T47D (cell line): ENCODE data around the gene BTN1A1.

Source experiments
- DNase-seq, 2 experiments: peaks; one replicate each; pipeline versions ENCODE4 v3.0.0 to v3.0.0-alpha.2; 2011 to 2012; ENCODE audit warnings: low read depth in 1 of 2, low spot score in 1 of 2
- JUND ChIP-seq: IDR thresholded peaks from 2 replicates; pipeline ENCODE4 v1.6.1; 2012; ENCODE audit warnings: low read depth
- in situ Hi-C: cut with HindIII; loops from 2 replicates; pipeline ENCODE4 v1.10.0; 2016; ENCODE audit warnings: low sequenced_read_pairs, low pct_unique_long_range_greater_than_20kb

BTN1A1 gene

DNA sequence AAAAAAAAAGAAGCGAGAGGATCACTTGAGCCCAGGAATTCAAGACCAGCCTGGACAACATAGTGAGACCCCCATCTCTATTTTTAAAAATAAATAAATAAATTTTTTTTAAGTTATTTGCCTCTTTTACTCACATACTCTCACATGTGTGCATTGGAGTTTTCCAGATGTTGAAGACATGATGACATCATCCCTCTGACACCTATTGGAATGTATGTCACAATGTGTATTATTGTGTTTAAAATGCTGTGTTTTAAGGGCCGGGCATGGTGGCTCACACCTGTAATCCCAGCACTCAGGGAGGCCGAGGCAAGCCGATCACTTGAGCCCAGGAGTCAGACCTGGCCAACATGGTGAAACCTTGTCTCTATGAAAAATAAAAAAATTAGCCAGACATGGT lies 17.8 kb upstream of the BTN1A1 start:
- in situ Hi-C loops: no loop called here
- no peak for TF ChIP-seq JUND
- DNase-seq: no peak

DNA sequence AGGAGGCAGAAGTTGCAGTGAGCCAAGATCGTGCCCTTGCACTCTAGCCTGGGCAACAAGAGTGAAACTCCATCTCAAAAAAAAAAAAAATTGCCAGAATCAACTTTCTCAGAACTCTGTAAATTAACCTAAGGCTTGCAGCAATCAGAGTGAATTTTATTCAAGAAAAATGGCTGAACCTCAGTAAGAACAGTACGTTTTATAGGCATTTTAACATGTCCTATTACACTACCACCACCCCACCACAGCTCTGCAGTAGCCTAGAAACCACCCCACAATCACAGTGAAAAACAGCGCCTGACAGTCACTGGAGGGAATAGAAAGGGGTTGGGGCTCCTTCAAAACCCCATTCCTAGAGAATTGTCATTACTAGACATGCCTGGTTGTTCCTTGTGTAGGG lies 16.4 kb upstream of the BTN1A1 start:
- DNase-seq: no peak
- TF ChIP-seq JUND: no peak
- in situ Hi-C loops: no loop called here

DNA sequence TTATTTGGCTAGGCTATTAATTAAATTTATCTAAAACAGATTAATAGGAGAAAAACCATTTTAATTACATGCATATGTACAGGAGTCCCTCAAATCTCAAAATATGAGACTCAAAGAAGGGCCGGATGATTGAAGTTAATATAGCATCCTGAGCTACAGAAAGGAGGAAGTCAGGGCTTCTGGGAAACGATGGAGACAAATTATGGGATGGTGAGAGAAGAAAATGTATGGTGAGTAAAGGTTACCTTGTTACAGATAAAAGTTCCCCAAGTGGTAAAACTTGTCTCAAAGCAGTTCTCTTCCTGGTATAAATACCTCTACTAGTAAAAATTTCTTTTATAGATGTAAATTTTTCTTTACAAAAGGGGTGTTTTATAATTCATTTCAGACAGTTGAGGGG lies 15.9 kb upstream of the BTN1A1 start:
- DNase-seq: no peak
- in situ Hi-C loops: no loop called here

DNA sequence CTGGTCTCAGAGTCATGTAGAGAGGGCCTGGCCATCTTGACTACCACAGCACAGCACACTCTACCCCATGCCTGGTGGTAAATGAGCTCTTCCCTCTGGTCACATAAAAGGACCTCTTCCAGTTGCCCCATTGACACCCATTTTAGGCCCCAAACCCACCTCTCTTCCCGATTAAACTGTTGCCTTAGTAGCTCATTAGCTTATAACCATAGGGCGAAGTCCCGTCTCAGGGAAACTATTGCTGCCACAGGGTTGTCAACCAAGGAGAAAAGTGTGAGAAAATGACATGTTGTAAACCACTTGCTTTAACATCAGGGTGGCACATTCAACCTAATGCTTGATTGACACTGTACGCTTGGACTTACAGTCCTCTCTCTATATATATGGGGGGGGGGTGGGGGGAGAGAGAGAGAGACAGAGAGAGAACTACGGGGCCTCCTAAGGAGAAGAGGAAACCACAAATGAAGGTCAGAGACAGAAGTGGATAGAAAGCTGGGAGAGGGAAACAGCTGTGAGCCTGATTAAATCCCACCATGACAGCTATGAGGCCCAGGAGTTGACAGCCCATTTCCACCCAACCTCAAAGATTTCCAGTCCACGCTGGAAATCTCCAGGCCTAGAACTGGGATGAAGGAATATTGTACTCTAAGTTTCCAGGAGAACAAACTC lies 14.9 kb upstream of the BTN1A1 start:
- in situ Hi-C loops: no loop called here
- no peak for TF ChIP-seq JUND
- no peak for DNase-seq

More for the DNA sequence above, 15.9 kb upstream of the BTN1A1 start:
- TF ChIP-seq JUND: no peak

DNA sequence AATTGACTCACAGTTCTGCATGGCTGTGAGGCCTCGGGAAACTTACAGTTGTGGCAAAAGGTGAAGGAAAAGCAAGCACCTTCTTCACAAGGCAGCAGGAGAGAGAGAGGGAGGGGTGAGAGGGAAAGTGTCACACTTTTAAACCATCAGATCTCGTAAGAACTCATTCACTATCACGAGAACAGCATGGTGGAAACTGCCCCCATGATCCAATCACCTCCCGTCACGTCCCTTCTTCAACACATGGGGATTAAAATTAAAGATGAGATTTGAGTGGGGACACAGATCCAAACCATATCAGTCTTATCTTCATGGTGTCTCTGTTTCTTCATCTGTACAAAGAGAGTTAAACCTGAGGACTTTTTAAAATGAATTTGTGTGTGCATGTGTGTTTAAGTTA lies 13.7 kb upstream of the BTN1A1 start:
- in situ Hi-C loops: no loop called here
- no peak for TF ChIP-seq JUND

DNA sequence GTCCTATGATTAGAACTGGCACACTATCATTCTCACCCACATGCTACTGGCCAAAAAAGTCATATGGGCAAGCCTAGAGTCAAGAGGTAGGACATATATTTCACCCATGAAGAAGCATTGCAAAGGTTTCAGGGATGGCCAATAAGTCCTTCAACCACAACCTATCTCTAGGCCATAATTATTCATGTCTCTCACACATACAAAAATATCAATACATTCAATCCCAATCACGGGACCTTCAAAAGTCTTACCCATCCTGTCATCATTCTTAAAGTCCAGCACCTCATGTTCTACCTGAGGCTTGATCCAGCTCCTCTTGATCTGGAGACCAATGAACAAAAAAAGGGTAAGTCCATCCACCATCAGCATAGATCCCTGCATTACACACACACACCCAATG lies 12.6 kb upstream of the BTN1A1 start:
- no peak for DNase-seq
- in situ Hi-C loops: no loop called here
- TF ChIP-seq JUND: no peak

More for the DNA sequence above, 13.7 kb upstream of the BTN1A1 start:
- DNase-seq: no peak

DNA sequence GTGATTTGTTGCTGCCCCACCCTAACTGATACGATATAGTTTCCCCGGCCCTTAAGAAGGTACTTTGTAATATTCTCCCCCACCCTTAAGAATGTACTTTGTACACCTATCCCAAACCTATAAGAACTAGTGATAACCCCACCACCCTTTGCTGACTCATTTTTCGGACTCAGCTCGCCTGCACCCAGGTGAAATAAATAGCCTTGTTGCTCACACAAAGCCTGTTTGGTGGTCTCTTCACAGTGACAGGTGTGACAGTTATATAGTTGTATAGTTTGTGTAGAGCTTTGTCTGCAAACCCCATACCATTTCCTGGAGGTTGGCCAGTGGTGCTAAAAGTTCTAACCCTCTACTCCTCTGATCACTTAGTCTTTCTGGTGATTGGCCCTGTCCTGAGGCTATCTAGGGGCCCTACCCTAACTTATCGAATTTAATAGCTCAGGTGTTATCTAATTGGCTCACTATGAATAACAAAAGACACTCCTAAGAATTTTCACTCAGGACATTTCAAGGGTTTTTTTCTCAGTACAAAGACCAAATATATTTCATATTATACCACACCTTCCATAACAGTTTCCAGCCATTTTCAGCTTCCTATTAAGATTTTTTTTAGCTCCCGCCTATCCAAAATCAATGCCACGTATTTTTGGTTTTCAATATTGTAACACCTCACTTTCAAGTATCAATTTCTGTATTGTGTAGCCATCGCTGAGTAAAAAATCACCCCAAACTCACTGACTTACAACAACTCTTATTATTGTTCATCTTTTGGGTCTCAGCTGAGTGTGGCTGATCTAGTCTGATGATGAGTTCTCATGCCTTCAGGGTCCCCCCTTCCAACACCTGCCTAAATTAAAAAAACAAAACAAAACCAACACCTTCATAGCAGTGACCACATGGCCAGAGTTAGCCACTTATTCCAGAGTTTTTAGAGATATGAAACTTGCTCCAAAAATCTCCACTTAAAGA lies 9.8 kb upstream of the BTN1A1 start:
- no peak for DNase-seq
- TF ChIP-seq JUND: no peak
- in situ Hi-C loops: no loop called here

DNA sequence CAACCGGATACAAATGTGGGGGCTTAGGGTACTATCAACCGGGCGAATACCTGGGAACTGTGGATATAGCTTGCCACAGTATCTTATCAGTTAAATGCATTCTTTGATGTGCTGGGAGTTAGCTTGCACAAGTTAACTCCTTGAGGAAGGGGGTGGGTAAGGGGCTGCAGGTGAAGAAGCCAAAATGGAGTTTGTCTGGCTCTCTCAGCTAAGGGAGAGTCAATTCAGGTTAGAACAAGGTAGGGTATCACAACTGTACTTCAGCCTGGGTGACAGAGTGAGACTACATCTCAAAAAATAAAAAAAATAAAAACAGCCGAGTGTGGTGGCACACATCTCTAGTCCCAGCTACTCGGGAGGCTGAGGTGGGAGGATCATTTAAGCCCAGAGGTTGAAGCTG lies 8.5 kb upstream of the BTN1A1 start:
- TF ChIP-seq JUND: no peak
- no peak for DNase-seq
- in situ Hi-C loops: no loop called here

DNA sequence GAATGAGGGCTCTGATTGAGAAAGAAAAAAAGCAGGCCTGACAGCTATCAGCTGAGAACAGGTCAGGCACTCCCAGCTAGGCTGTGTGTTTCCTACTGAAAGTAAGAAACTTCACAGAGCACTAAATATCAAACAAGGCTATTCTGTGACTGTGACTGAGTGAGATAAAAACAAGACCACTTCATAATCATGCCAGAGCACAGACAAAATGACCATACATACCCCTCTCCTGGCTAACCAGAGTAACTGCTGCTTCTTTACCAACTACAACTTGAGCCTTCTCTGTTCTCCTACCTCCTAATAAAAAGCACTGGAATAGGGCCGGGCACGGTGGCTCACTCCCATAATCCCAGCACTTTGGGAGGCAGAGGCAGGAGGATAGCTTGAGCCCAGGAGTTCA lies 6.8 kb upstream of the BTN1A1 start:
- in situ Hi-C loops: no loop called here
- TF ChIP-seq JUND: no peak
- peak in 1 of 2 experiments; percentile 31 for DNase-seq

DNA sequence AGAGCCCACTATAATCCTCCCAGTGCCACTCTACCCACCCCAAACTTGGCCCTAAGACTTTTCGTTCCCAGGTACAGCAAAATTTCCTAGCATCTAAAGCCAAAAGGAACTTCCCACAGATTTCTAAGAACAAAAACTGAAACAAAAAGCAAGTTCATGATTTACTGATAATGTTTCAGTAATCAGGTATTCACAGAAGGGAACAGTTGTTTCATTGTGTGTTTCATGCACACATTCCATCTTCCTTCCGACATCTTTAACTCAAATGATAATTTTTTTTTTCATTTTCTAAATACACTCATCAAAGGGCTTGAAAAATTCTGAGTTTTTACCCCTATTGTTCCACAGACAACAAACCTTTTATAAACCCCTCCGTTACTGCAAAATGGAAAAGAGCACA lies 6.0 kb upstream of the BTN1A1 start:
- in situ Hi-C loops: no loop called here
- DNase-seq: no peak
- TF ChIP-seq JUND: no peak

DNA sequence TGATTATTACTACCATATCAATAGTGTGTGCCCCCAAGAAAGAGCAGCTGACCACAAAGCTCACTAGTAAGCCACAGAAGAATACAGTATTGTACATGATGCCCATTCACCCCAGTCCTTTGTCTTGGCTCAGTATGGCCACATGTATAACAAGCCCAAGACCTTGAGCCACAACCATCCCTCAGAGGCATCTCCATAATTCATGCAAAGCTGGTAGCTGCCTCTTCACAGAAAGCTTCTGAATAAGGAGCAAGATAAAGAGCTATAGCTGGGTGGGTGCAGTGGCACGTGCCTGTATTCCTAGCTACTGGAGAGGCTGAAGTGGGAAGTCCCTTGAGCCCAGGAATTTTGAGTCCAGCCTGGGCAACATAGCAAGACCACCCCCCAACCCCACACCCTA lies 4.8 kb upstream of the BTN1A1 start:
- in situ Hi-C loops: no loop called here
- DNase-seq: no peak
- TF ChIP-seq JUND: no peak

DNA sequence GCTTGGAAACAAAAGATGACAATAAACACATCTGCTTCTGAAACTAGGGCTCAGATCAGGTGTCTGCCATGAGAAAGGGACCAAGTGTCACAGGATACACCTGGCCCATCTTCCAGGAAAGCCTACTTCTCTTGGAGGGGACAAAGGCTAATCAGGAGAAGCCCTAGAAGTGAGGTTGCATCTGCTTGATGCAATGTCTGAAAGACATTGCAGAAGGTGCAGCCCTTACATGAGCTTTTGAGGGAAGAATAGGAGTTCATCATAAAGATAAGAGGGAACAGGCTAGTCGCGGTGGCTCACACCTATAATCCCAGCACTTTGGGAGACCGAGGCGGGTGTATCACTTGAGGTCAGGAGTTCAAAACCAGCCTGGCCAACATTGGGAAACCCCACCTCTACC lies 2.5 kb upstream of the BTN1A1 start:
- in situ Hi-C loops: no loop called here
- no peak for DNase-seq
- TF ChIP-seq JUND: no peak

DNA sequence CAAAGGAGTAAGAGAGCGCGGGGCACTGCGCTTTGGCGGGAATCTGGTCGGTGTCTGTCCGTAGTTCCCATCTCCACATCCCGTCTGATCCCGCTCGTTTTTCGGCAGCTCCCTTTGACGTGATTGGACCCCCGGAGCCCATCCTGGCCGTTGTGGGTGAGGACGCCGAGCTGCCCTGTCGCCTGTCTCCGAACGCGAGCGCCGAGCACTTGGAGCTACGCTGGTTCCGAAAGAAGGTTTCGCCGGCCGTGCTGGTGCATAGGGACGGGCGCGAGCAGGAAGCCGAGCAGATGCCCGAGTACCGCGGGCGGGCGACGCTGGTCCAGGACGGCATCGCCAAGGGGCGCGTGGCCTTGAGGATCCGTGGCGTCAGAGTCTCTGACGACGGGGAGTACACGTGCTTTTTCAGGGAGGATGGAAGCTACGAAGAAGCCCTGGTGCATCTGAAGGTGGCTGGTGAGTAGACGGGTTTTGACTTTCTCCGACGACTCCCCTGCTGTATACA lies 1.4 kb downstream of the BTN1A1 start:
- in situ Hi-C loops: no loop called here
- DNase-seq: no peak
- TF ChIP-seq JUND: no peak
